ENCODE results near the gene LTN1.
A peak's percentile ranks its signal among the peaks of the same experiment; 100 is the strongest.
"Not testable (repeated sequence)": the region's sequence is repeated elsewhere in the genome, so short reads cannot be mapped to it uniquely, and the experiment has no call there.

LTN1 gene

DNA sequence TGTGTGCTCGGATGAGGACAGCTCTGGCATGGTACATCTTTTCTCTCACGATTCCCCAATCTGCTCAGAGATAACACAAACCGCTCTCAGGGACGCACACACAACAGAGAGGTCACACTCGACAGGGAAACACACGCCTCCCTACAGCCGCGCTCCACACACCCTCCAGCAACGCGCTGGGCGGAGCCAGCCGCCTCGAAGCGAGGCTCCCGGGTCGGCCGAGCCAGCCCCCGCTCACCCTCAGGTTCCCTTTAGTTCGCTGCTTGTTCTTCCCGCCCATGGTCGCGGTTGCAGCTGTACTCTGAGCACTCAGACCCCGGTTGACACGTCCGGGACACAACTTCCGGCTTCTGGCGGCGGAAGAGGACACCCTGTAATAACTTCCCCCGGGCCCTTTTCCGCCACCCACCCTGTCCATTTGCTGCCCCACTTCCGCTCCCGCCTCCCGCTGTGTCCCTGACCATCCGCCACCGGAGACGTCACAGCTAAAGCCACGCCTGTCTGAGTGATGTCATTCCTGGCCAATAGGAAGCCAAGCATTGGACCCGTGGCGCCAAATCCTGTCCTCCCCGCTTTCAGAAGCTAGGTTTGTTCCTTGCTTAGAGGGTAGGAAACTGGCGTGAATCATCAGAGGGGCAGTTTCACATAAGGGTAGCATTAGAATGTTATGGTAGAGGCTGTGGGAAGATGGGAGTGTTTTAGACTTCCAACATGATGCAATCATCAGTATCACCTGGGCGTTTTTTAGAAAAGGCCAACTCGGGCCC lies at the start of gene LTN1:
Gene LTN1 (minus strand): TSS at position 352 of the 767 bp plus-strand sequence. CDS start 72 bp downstream, at position 280.
- DNase-seq: peak; percentile 97

DNA sequence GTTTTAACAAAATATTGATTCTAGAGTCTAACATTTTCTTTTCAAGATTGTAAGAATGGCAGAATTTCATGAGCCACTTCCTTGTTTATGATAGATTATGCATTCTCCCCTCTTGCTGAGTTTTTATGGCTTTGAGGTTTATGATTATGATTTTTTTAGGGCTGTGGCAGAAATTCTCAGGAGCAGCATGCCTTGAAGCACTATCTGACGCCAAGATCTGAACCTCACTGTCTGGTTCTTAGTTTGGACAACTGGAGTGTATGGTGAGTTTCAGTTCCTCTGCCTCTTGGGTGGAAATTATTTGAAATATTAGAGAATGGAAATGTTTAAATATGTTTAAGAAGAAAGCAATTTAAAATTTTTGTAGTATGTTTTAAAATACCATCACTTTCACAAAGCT lies 42.0 kb upstream of the LTN1 start:
- DNase-seq: no peak

GRCh38 chr21:29033871-29034270 lies 41.2 kb upstream of the LTN1 start:
- DNase-seq: no peak

- no peak for DNase-seq
Measured at GRCh38 chr21:29033301-29033700, 40.6 kb upstream of the LTN1 start.

DNA sequence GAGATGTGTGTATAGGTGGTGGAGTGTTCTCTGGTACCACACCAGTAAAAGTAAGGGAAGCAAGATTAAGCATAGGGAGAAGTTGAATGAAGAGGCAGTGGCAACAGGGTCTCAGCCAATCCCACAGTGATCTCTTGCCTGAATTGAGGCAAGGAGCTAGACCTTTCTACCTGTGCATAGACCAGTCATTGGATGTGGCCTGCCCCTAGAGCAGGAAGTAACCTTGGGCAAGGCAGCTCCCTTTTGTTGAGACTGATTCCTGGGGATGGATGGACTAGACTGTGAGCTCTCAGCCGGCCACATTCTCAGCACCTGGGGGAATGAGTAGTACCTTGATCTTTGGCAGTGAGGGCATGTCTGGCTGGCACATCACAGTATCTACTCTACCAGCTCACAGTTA lies 38.2 kb upstream of the LTN1 start:
- DNase-seq: no peak

- no peak for DNase-seq
Measured at GRCh38 chr21:29029524-29029923, 36.8 kb upstream of the LTN1 start.

DNA sequence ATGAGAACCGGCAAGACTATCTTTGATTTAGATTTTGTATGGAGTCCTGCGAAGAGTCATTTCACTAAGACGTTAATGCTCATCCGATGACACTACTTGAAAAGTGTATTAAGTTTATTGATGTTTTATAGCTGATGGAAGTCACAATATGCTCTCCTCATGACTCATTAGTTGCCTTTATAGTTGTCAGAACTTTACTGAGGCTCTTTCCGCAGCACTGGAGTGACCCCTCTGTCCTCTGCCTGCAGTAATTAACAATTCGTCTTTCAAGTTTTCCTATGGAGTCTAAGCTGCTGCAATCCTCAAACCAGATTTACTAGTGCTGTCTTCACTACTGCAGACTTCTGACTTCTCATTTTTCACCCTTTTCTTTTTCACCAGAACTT lies 32.6 kb upstream of the LTN1 start:
- DNase-seq: no peak

GRCh38 chr21:29024474-29025327 lies 32.0 kb upstream of the LTN1 start, which contains the start of gene USP16:
USP16 (plus strand) TSS chr21:29024668; CDS start chr21:29027914, 3,246 bp downstream.
- DNase-seq: peak; percentile 95

DNA sequence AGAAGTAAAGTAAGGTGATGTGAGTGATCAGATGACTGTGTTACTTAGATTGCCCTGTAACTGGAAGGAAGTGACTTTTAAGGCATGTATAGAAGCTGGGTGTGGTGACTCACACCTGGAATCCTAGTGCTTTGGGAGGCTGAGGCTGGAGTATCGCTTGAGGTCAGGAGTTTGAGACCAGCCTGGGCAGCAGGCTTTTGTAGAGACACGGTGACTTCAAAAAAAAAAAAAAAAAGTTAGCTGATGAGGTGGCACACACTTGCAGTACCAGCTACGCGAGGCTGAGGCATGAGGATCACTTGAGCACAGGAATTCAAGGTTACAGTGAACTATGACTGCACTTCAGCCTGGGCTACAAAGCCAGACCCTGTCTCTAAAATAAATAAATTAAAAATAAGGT lies 29.5 kb upstream of the LTN1 start:
- no peak for DNase-seq

- DNase-seq: no peak
Measured at GRCh38 chr21:29018540-29018939, 25.9 kb upstream of the LTN1 start.

DNA sequence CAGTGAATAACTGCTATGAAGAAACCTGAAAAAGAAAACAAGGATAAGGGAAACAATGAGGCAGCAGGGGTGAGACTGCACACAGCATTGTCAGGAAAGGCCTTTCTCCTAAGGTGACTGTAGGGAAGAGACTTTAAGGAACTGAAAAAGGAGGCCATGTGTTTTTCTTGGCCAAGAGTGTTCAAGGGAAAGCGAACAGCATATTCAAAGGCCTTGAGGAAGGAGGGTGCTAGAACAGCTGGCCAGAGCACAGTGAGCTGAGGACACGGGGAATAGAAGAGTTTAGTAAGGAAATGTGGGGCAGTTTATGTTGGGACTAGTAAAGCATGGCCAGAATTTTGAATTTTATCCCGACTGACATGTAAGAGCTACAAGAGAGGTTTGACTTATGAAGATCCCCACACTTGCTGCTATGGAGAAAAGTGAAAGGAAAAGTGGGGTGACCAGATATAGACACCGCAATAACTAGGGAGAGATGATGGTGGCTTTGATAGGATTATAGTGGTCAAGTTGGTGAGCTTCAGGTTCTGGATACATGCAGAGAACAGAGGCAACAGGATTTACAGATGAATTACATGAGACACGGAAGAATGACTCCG lies 25.1 kb upstream of the LTN1 start:
- DNase-seq: no peak

GRCh38 chr21:29011236-29011635 lies 18.6 kb upstream of the LTN1 start:
- DNase-seq: not testable (repeated sequence)

GRCh38 chr21:29008367-29008766 lies 15.7 kb upstream of the LTN1 start:
- no peak for DNase-seq

GRCh38 chr21:29007810-29008209 lies 15.1 kb upstream of the LTN1 start:
- no peak for DNase-seq

DNA sequence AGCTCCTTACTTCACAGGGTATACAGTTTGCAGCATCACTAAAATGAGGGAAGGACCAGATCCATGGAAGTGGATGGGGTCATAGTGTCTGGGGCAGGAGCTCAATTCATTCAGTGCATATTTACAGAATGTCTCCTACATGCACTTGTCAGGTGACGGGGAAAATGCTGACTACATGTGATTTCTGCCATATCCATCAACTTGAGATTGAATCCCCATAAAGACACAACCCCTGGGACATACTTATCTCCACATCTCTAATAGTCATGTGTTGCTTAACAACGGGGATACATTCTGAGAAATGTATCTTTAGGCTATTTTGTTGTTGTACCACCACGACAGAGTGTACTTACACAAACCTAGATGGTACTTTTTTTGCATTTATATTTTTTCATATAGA lies 14.5 kb upstream of the LTN1 start:
- no peak for DNase-seq

GRCh38 chr21:29005696-29006095 lies 13.0 kb upstream of the LTN1 start:
- DNase-seq: no peak

- peak; percentile 91 for DNase-seq
Measured at GRCh38 chr21:29002442-29003144, 9.9 kb upstream of the LTN1 start.

DNA sequence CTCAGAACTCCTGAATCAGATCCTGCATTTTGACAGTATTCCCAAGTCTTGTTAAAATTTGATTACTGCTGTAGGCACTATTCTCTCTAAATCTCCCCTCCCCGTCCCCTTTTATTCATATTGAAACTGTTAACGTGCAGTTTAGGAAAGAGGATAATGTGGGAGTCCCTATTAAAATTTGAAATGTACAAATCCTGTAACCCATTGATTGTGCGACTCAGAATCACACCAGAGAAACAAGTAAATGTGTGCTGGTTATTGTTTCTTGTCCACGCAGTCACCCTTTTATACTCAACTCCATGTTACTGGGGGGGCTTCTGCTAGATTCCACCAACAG lies 584 bp upstream of the LTN1 start:
- DNase-seq: no peak

GRCh38 chr21:28991861-28992525 lies 684 bp downstream of the LTN1 start:
- no peak for DNase-seq

DNA sequence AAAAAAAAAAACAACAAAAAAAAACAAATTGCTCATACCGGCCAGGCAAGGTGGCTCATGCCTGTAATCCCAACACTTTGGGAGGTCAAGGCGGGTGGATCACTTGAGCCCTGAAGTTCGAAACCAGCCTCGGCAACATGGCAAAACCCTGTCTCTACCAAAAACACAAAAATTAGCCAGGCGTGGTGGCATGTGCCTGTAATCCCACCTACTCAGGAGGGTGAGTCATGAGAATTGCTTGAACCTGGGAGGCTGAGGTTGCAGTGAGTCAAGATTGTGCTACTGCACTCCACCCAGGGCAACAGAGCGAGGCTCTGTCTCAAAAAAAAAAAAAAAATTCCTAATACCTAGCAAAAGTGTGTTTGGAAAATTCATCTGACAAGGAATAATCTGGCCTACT lies 4.5 kb downstream of the LTN1 start:
- not testable (repeated sequence) for DNase-seq

DNA sequence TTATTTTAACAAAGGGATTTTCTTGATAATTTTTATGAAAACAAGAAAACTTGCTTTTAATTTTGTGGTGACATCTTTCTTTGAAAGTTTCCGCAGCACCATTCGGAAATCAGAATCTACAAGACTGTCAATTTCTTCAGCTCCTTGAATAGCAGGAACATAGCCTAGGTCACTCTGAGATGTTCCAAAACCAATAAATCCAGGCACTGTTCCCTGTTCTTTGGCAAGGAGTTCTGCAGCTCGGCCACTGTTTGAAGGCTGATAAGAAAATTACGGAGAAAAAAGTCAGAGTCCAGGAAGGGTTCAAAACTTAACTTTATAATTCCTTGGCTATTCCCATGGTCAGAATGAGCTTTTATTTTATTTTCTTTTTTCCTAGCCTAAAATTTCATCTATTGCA lies 6.0 kb downstream of the LTN1 start:
- no peak for DNase-seq

DNA sequence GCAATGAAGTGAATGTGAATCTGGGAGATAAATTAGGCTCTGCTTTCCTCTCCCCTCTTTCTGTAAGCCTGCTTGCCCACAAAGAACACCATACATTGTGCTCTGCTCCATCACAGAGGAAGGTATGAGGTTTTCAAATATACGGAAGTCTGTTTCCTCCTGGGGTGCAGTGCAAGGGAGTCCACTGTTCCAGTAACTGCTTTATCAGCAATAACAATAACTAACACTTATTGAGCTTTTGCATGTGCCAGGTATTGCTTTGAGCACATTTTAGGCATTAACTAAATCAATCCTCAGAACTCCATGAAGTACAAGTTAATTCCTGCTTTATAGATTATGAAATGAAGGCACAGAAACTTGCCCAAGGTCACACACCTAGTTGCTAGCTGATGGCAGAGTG lies 10.0 kb downstream of the LTN1 start:
- no peak for DNase-seq

GRCh38 chr21:28979092-28979491 lies 13.6 kb downstream of the LTN1 start:
- DNase-seq: no peak

Data from NCI-H774 (cell line).